HepG2 (cell line): ENCODE results near the gene NDUFA8. TPM values are rescaled to one million over a fixed set of nuclear protein-coding genes. Genes with fewer than 3 reads are reported as not detected.

ENCODE experiments used
- ARNT2 ChIP-seq: sonication (generic); formaldehyde crosslinking; IDR thresholded peaks from 2 replicates; pipeline ENCODE4 v1.8.0; 2022; ENCODE audit warnings: mild to moderate bottlenecking, low read depth, missing genetic modification reagents, moderate library complexity
- EZH2 ChIP-seq: conservative IDR thresholded peaks from 2 replicates; pipeline ENCODE4 v1.6.1; 2012; ENCODE audit warnings: mild to moderate bottlenecking, low read depth, low read length, moderate library complexity
- FOXO1 ChIP-seq: sonication (generic); formaldehyde crosslinking; IDR thresholded peaks from 2 replicates; pipeline ENCODE4 v1.4.0; 2020; ENCODE audit warnings: missing genetic modification reagents
- SP1 ChIP-seq, 2 experiments: fragments of 450-650 bp in 1 of 2; sonication (generic) in 1 of 2; formaldehyde crosslinking in 1 of 2; IDR thresholded peaks; 2 replicates each; pipeline versions ENCODE4 v1.4.0 to v1.6.1; 2016 to 2020; ENCODE audit warnings: missing genetic modification reagents in 1 of 2
- TOPORS ChIP-seq: sonication (generic); formaldehyde crosslinking; IDR thresholded peaks from 2 replicates; pipeline ENCODE4 v1.8.0; 2023; ENCODE audit warnings: mild to moderate bottlenecking, missing genetic modification reagents
- U2AF2 ChIP-seq: fragments of 200-400 bp; formaldehyde crosslinking; IDR thresholded peaks from 2 replicates; pipeline ENCODE4 v1.6.1; 2017; ENCODE audit warnings: low read depth, mild to moderate bottlenecking, low read length
- ZC3H13 ChIP-seq: sonication (generic); formaldehyde crosslinking; IDR thresholded peaks from 2 replicates; pipeline ENCODE4 v1.8.1; 2023; ENCODE audit warnings: mild to moderate bottlenecking, missing genetic modification reagents, moderate library complexity
- ZC3H4 ChIP-seq: sonication (generic); formaldehyde crosslinking; IDR thresholded peaks from 2 replicates; pipeline ENCODE4 v1.4.0; 2020; ENCODE audit warnings: missing genetic modification reagents, borderline replicate concordance
- ZNF260 ChIP-seq: sonication (generic); formaldehyde crosslinking; IDR thresholded peaks from 2 replicates; pipeline ENCODE4 v1.4.0; 2020; ENCODE audit warnings: missing genetic modification reagents, low read depth, mild to moderate bottlenecking, borderline replicate concordance
- ZNF749 ChIP-seq: sonication (generic); formaldehyde crosslinking; IDR thresholded peaks from 2 replicates; pipeline ENCODE4 v1.8.0; 2022; ENCODE audit warnings: mild to moderate bottlenecking, missing genetic modification reagents, moderate library complexity, borderline replicate concordance
- ZNF768 ChIP-seq: sonication (generic); formaldehyde crosslinking; IDR thresholded peaks from 2 replicates; pipeline ENCODE4 v1.4.0; 2020; ENCODE audit warnings: missing genetic modification reagents
- ZZZ3 ChIP-seq: sonication (generic); formaldehyde crosslinking; IDR thresholded peaks from 2 replicates; pipeline ENCODE4 v1.4.0; 2020; ENCODE audit warnings: missing genetic modification reagents, mild to moderate bottlenecking, borderline replicate concordance
- polyA plus RNA-seq, 8 experiments: library from polyadenylated mRNA; depleted of rRNA in 3 of 8; stranded (reverse) in 7 of 8; unstranded in 1 of 8; fragments of >200 nt; fragmentation: Illumina TruSeq in 4 of 8; extraction: Trizol in 4 of 8; gene quantifications; 2 replicates each; pipeline versions ENCODE4 v1.2.1 to v1.2.3, GENCODE V29; 2011 to 2016; ENCODE audit warnings: low read depth in 4 of 8, missing spikeins in 1 of 8, mixed read lengths in 1 of 8; ENCODE audit not compliant: insufficient read depth in 1 of 8
- total RNA-seq, 5 experiments: library from RNA; depleted of rRNA; stranded (reverse); fragments of >200 nt; fragmentation: Illumina TruSeq; extraction: Trizol; gene quantifications; 2 replicates each; pipeline ENCODE4 v1.2.3, GENCODE V29; 2016; ENCODE audit warnings: low read depth in 1 of 5
- TF ChIP-seq, protein P1 (sequence below): sonication (generic); formaldehyde crosslinking; IDR thresholded peaks from 2 replicates; pipeline ENCODE4 v1.9.0; 2021; ENCODE audit warnings: missing genetic modification reagents, borderline replicate concordance
- TF ChIP-seq, protein P2 (sequence below): sonication (generic); formaldehyde crosslinking; IDR thresholded peaks from 2 replicates; pipeline ENCODE4 v1.9.0; 2021; ENCODE audit warnings: missing genetic modification reagents, mild to moderate bottlenecking, borderline replicate concordance
- TF ChIP-seq, protein P3 (sequence below): sonication (generic); formaldehyde crosslinking; IDR thresholded peaks from 2 replicates; pipeline ENCODE4 v1.5.1; 2020; ENCODE audit warnings: mild to moderate bottlenecking, missing genetic modification reagents
- TF ChIP-seq, protein P4 (sequence below): fragments of 450-650 bp; IDR thresholded peaks from 2 replicates; pipeline ENCODE4 v1.6.1; 2016
- TF ChIP-seq, protein P5 (sequence below): sonication (generic); formaldehyde crosslinking; IDR thresholded peaks from 2 replicates; pipeline ENCODE4; 2020; ENCODE audit warnings: missing genetic modification reagents, mild to moderate bottlenecking, borderline replicate concordance

NDUFA8 gene
- total and polyA plus RNA-seq, 2 of the 13 experiments (the other 11 are each of a cell fraction or from before 2014, with no cell fraction given): 68.6 to 71.7 TPM

DNA sequence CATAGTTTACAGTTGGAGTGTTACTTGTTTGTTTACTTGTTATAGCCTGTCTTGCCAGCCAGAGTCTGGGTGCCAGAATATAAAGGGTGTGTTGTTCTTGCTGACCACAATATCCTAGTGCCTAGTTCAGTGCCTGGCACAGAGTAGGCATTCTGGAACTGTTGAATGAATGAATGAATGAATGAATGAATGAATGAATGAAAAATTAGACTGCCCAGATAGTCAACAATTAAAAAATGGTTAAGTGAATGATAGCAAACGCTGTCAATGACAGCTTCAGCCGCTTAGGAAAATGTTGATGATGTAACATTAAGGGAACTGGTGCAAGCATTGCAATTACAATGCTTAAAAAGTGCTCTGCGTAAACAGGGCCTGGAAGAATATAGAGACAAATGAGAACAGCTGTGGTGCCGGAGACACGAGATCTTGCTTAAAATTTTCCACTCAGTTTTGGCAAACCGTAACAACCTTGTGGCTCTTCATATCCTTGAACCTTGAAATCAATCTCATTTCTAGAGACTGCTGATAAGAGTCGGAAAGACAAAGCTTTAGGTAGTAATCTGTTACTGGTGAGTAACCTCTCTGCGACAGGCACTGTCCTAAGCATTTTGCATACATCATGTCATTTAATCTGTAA lies 61.8 kb downstream of the NDUFA8 start (continued):
- TF ChIP-seq, protein P1, sequence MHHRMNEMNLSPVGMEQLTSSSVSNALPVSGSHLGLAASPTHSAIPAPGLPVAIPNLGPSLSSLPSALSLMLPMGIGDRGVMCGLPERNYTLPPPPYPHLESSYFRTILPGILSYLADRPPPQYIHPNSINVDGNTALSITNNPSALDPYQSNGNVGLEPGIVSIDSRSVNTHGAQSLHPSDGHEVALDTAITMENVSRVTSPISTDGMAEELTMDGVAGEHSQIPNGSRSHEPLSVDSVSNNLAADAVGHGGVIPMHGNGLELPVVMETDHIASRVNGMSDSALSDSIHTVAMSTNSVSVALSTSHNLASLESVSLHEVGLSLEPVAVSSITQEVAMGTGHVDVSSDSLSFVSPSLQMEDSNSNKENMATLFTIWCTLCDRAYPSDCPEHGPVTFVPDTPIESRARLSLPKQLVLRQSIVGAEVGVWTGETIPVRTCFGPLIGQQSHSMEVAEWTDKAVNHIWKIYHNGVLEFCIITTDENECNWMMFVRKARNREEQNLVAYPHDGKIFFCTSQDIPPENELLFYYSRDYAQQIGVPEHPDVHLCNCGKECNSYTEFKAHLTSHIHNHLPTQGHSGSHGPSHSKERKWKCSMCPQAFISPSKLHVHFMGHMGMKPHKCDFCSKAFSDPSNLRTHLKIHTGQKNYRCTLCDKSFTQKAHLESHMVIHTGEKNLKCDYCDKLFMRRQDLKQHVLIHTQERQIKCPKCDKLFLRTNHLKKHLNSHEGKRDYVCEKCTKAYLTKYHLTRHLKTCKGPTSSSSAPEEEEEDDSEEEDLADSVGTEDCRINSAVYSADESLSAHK (CRISPR knock-in tag): no peak
- TF ChIP-seq TOPORS (CRISPR knock-in tag): no peak
- TF ChIP-seq, protein P2, sequence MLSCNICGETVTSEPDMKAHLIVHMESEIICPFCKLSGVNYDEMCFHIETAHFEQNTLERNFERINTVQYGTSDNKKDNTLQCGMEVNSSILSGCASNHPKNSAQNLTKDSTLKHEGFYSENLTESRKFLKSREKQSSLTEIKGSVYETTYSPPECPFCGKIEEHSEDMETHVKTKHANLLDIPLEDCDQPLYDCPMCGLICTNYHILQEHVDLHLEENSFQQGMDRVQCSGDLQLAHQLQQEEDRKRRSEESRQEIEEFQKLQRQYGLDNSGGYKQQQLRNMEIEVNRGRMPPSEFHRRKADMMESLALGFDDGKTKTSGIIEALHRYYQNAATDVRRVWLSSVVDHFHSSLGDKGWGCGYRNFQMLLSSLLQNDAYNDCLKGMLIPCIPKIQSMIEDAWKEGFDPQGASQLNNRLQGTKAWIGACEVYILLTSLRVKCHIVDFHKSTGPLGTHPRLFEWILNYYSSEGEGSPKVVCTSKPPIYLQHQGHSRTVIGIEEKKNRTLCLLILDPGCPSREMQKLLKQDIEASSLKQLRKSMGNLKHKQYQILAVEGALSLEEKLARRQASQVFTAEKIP (CRISPR knock-in tag): no peak
- no peak for TF ChIP-seq SP1 (IDR thresholded peaks at IDR 0.05)
- TF ChIP-seq SP1 (CRISPR knock-in tag; IDR thresholded peaks at IDR 0.05): no peak
- no peak for TF ChIP-seq ZZZ3
- no peak for TF ChIP-seq ARNT2 (CRISPR knock-in tag)
- TF ChIP-seq, protein P3, sequence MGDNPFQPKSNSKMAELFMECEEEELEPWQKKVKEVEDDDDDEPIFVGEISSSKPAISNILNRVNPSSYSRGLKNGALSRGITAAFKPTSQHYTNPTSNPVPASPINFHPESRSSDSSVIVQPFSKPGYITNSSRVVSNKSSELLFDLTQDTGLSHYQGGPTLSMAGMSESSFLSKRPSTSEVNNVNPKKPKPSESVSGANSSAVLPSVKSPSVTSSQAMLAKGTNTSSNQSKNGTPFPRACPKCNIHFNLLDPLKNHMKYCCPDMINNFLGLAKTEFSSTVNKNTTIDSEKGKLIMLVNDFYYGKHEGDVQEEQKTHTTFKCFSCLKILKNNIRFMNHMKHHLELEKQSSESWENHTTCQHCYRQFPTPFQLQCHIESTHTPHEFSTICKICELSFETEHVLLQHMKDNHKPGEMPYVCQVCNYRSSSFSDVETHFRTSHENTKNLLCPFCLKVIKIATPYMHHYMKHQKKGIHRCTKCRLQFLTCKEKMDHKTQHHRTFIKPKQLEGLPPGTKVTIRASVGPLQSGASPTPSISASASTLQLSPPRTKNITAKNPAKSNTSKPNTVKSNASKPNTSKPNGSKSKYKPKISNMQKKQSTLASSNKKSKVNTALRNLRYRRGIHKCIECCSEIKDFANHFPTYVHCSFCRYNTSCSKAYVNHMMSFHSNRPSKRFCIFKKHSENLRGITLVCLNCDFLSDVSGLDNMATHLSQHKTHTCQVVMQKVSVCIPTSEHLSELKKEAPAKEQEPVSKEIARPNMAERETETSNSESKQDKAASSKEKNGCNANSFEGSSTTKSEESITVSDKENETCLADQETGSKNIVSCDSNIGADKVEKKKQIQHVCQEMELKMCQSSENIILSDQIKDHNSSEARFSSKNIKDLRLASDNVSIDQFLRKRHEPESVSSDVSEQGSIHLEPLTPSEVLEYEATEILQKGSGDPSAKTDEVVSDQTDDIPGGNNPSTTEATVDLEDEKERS (CRISPR knock-in tag): no peak
- no peak for TF ChIP-seq ZC3H4 (CRISPR knock-in tag)
- no peak for TF ChIP-seq U2AF2
- TF ChIP-seq, protein P4, sequence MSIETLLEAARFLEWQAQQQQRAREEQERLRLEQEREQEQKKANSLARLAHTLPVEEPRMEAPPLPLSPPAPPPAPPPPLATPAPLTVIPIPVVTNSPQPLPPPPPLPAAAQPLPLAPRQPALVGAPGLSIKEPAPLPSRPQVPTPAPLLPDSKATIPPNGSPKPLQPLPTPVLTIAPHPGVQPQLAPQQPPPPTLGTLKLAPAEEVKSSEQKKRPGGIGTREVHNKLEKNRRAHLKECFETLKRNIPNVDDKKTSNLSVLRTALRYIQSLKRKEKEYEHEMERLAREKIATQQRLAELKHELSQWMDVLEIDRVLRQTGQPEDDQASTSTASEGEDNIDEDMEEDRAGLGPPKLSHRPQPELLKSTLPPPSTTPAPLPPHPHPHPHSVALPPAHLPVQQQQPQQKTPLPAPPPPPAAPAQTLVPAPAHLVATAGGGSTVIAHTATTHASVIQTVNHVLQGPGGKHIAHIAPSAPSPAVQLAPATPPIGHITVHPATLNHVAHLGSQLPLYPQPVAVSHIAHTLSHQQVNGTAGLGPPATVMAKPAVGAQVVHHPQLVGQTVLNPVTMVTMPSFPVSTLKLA: no peak
- no peak for TF ChIP-seq FOXO1 (CRISPR knock-in tag)
- no peak for TF ChIP-seq ZNF260 (CRISPR knock-in tag)
- TF ChIP-seq, protein P5, sequence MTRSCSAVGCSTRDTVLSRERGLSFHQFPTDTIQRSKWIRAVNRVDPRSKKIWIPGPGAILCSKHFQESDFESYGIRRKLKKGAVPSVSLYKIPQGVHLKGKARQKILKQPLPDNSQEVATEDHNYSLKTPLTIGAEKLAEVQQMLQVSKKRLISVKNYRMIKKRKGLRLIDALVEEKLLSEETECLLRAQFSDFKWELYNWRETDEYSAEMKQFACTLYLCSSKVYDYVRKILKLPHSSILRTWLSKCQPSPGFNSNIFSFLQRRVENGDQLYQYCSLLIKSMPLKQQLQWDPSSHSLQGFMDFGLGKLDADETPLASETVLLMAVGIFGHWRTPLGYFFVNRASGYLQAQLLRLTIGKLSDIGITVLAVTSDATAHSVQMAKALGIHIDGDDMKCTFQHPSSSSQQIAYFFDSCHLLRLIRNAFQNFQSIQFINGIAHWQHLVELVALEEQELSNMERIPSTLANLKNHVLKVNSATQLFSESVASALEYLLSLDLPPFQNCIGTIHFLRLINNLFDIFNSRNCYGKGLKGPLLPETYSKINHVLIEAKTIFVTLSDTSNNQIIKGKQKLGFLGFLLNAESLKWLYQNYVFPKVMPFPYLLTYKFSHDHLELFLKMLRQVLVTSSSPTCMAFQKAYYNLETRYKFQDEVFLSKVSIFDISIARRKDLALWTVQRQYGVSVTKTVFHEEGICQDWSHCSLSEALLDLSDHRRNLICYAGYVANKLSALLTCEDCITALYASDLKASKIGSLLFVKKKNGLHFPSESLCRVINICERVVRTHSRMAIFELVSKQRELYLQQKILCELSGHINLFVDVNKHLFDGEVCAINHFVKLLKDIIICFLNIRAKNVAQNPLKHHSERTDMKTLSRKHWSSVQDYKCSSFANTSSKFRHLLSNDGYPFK: no peak
- no peak for TF ChIP-seq ZNF768 (CRISPR knock-in tag)
- 0 out of 2 replicates have a peak, but pooled peaks have one; percentile 25 for TF ChIP-seq ZNF749
- no peak for TF ChIP-seq EZH2
- TF ChIP-seq ZC3H13 (CRISPR knock-in tag): no peak
